Measurements from ENCODE around the gene CARMIL3. TPM values are rescaled to one million over a fixed set of nuclear protein-coding genes. Genes with fewer than 3 reads are reported as not detected.

The CARMIL3 gene
- total RNA-seq, 1 experiment from 2014 or later: 0.71 TPM

DNA sequence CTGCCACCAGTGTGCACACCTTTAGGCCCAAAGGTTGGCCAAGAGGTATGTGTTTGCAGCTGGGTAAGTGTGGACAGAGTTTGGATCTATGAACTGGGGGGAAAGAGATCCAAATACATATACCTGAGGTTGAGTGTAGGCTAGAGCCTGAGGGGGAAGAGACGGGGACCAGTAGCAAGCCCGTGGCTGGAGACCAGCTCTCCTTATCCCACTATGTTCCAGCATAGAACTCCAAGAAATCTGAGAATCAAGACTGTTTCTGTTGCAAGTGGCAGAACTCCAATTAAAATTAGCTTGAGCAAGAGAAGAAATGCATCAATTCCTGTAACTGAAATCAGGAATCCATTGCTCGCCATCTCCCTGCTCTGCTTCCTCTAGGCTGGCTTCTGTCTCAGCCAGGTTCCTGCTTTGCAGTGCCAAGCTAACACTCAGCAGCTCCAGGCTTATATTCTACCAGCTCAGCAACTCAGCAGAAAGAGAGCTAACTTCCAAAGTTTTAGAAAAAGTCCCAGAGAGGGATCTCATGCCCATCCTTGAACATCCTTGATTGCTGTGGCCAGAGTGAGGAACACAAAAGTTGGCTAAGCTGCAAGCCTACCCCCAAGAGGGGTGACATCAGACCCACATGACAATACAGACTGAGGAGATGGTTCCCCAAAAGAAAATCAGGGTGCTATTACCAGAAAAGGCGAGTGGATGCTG lies 40.8 kb downstream of the CARMIL3 start:
- Histone ChIP-seq H3K36me3 (ENCODE audit: control insufficient read depth in 1 of 2, insufficient read depth in 2 of 2, low read length in 2 of 2) (no peaks in the 10 kb centered on the region), H3K9me2 (ENCODE audit: insufficient read depth) (no peaks in the 10 kb centered on the region), H3K4me2 (ENCODE audit: low read length) (no peak overlapping the region), H3K9ac (ENCODE audit: low read length) (no peak overlapping the region), H4K20me1 (ENCODE audit: insufficient read depth) (no peaks in the 10 kb centered on the region), H3K79me2 (ENCODE audit: insufficient read depth, low read length) (peaks cover 7% of the 10 kb centered on the region; the same call in 1 of the 2 replicates), H3K4me1 (ENCODE audit: control insufficient read depth in 1 of 2, insufficient read depth in 2 of 2, low read length in 2 of 2) (peaks cover 15 to 22% of the 10 kb centered on the region in 2 experiments), H2AFZ (ENCODE audit: low read depth, low read length, poor library complexity, severe bottlenecking) (no peak overlapping the region), H3K4me3 (replicated peaks in 1 of 2; ENCODE audit: low read depth in 1 of 2, low read length in 2 of 2) (no peak overlapping the region), H3K9me3 (ENCODE audit: control insufficient read depth in 1 of 2, insufficient read depth in 1 of 2, low read depth in 1 of 2, low read length in 2 of 2) (no peaks in the 10 kb centered on the region), H3K27me3 (ENCODE audit: insufficient read depth, low read length) (no peaks in the 10 kb centered on the region), H3K27ac (ENCODE audit: low read depth, low read length) (no peak overlapping the region)
- ATAC-seq (no peak), DNase-seq (ENCODE audit: low read depth, low spot score) (no peak)
- no peak for TF ChIP-seq EGR1 (IDR thresholded peaks at IDR 0.05; ENCODE audit: low read depth)
- TF ChIP-seq CBX3 (IDR thresholded peaks at IDR 0.05; ENCODE audit: low read depth): no peak
- TF ChIP-seq TCF7L2 (IDR thresholded peaks at IDR 0.05; ENCODE audit: borderline replicate concordance, extremely low read depth, insufficient read depth, insufficient read length): no peak
- no peak for TF ChIP-seq POLR2AphosphoS5 (IDR thresholded peaks at IDR 0.05; ENCODE audit: low read depth, low read length)
- no peak for TF ChIP-seq EZH2phosphoT487 (IDR thresholded peaks at IDR 0.05; ENCODE audit: borderline replicate concordance)
- TF ChIP-seq ZNF274 (IDR thresholded peaks at IDR 0.05; ENCODE audit: low read depth, low read length): no peak
- no peak for TF ChIP-seq EZH2 (IDR thresholded peaks at IDR 0.05)
- TF ChIP-seq, protein P1, sequence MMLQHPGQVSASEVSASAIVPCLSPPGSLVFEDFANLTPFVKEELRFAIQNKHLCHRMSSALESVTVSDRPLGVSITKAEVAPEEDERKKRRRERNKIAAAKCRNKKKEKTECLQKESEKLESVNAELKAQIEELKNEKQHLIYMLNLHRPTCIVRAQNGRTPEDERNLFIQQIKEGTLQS (IDR thresholded peaks at IDR 0.05): no peak
- no peak for TF ChIP-seq ZFX (IDR thresholded peaks at IDR 0.05)
- TF ChIP-seq SP1 (IDR thresholded peaks at IDR 0.05; ENCODE audit: low read depth): no peak
- TF ChIP-seq SRF (IDR thresholded peaks at IDR 0.05; ENCODE audit: low read depth): no peak
- TF ChIP-seq SIN3A (IDR thresholded peaks at IDR 0.05; ENCODE audit: low read depth): no peak
- no peak for TF ChIP-seq FOSL1 (IDR thresholded peaks at IDR 0.05; ENCODE audit: low read depth)
- TF ChIP-seq CEBPB (IDR thresholded peaks at IDR 0.05; ENCODE audit: low read depth): no peak
- no peak for TF ChIP-seq RAD21 (IDR thresholded peaks at IDR 0.05; ENCODE audit: low read depth)
- TF ChIP-seq JUND (IDR thresholded peaks at IDR 0.05): no peak
- no peak for TF ChIP-seq POLR2A (IDR thresholded peaks at IDR 0.05; ENCODE audit: borderline replicate concordance, extremely low read depth, insufficient read depth, insufficient read length)
- TF ChIP-seq, protein P2, sequence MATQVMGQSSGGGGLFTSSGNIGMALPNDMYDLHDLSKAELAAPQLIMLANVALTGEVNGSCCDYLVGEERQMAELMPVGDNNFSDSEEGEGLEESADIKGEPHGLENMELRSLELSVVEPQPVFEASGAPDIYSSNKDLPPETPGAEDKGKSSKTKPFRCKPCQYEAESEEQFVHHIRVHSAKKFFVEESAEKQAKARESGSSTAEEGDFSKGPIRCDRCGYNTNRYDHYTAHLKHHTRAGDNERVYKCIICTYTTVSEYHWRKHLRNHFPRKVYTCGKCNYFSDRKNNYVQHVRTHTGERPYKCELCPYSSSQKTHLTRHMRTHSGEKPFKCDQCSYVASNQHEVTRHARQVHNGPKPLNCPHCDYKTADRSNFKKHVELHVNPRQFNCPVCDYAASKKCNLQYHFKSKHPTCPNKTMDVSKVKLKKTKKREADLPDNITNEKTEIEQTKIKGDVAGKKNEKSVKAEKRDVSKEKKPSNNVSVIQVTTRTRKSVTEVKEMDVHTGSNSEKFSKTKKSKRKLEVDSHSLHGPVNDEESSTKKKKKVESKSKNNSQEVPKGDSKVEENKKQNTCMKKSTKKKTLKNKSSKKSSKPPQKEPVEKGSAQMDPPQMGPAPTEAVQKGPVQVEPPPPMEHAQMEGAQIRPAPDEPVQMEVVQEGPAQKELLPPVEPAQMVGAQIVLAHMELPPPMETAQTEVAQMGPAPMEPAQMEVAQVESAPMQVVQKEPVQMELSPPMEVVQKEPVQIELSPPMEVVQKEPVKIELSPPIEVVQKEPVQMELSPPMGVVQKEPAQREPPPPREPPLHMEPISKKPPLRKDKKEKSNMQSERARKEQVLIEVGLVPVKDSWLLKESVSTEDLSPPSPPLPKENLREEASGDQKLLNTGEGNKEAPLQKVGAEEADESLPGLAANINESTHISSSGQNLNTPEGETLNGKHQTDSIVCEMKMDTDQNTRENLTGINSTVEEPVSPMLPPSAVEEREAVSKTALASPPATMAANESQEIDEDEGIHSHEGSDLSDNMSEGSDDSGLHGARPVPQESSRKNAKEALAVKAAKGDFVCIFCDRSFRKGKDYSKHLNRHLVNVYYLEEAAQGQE (IDR thresholded peaks at IDR 0.05; ENCODE audit: low read depth): no peak
- TF ChIP-seq, protein P3, sequence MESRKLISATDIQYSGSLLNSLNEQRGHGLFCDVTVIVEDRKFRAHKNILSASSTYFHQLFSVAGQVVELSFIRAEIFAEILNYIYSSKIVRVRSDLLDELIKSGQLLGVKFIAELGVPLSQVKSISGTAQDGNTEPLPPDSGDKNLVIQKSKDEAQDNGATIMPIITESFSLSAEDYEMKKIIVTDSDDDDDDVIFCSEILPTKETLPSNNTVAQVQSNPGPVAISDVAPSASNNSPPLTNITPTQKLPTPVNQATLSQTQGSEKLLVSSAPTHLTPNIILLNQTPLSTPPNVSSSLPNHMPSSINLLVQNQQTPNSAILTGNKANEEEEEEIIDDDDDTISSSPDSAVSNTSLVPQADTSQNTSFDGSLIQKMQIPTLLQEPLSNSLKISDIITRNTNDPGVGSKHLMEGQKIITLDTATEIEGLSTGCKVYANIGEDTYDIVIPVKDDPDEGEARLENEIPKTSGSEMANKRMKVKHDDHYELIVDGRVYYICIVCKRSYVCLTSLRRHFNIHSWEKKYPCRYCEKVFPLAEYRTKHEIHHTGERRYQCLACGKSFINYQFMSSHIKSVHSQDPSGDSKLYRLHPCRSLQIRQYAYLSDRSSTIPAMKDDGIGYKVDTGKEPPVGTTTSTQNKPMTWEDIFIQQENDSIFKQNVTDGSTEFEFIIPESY (IDR thresholded peaks at IDR 0.05; ENCODE audit: extremely low read depth, insufficient replicate concordance, low read length): no peak
- TF ChIP-seq, protein P4, sequence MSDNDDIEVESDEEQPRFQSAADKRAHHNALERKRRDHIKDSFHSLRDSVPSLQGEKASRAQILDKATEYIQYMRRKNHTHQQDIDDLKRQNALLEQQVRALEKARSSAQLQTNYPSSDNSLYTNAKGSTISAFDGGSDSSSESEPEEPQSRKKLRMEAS (IDR thresholded peaks at IDR 0.05): no peak
- ChIA-PET RAD21 (ENCODE audit: low non-redundant PET in 1 of 2, low total read pairs in 2 of 2, uncharacterized antibody in 2 of 2, unreplicated experiment in 2 of 2) (interaction anchor here (0.8 to 4.6 kb wide), 2 partner anchors 35 kb away, joined by 3 to 35 read pairs; no protein-coding TSS in a partner anchor), POLR2A (interaction anchor here (1.4 to 4.5 kb wide), 7 partner anchors 7 to 44 kb away, joined by 3 to 49 read pairs (median 18); partner anchors contain the start of genes DCAF11, NRL and PSME1), CTCF (interaction anchor here (1.4 to 6.3 kb wide), 7 partner anchors 10 to 150 kb away, joined by 3 to 149 read pairs (median 9); partner anchors contain the start of genes CARMIL3, IRF9 and TINF2)
- intact Hi-C loops (cut with micrococcal nuclease): loop anchor here (10.0 kb wide), 1 partner anchor 108 kb away; the partner anchor contains the start of gene DHRS4L2
- BruUV-seq (replicated peaks): no TSS peak

All from HCT116 (cell line).